Measurements from ENCODE around the gene DNAJC5. TPM values are rescaled to one million over a fixed set of nuclear protein-coding genes. Genes with fewer than 3 reads are reported as not detected.

Gene DNAJC5
- total and polyA plus RNA-seq, 9 of the 15 experiments (the other 6 are each of a cell fraction or from before 2014, with no cell fraction given) = 0.95 to 42.8 (median 23.4) TPM

DNA sequence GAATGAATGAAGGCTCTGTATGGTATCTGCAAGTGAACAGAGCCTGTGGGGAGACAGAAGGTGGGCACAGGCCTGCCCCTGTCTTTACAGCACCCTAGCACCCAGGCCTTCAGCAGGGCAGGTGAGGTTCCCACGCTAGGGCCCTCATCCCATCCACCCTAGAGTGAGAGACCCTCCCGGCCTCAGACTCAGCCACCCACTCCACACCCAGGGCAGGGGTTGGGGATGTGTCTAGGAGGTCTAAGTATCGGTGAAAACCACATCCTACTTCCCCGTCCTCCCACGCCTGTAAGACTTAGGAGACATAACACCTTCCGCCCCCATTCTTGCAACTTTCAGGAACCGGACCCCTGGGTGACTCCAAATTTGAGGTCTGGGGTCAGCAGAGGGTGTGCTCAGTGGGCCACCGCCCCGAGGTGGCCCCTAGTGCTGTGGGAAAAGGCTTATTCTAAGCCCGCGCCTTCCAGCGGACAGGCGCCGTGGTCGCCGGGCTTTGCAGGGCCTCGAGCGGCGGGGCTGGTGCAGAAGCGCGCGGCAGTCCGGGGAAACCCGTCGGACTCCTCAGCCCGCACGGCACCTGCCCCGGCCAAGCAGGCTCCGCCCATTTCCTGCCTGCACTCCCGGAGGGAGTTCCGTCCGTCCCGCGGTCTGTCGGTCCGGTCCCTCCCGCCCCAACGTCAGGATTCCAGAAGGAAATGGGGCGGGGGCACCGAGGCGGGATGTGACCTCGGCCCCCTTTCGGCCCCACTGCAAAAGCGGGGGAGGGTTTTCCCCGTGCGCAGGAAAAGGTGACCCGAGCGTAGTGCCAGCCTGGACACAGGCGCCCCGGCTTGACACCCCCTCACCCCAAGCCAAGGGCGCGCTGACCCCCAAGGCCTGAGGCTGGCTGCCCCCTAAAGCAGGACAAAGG, 83.6 kb downstream of the DNAJC5 start (continued):
- TF ChIP-seq, protein P1, sequence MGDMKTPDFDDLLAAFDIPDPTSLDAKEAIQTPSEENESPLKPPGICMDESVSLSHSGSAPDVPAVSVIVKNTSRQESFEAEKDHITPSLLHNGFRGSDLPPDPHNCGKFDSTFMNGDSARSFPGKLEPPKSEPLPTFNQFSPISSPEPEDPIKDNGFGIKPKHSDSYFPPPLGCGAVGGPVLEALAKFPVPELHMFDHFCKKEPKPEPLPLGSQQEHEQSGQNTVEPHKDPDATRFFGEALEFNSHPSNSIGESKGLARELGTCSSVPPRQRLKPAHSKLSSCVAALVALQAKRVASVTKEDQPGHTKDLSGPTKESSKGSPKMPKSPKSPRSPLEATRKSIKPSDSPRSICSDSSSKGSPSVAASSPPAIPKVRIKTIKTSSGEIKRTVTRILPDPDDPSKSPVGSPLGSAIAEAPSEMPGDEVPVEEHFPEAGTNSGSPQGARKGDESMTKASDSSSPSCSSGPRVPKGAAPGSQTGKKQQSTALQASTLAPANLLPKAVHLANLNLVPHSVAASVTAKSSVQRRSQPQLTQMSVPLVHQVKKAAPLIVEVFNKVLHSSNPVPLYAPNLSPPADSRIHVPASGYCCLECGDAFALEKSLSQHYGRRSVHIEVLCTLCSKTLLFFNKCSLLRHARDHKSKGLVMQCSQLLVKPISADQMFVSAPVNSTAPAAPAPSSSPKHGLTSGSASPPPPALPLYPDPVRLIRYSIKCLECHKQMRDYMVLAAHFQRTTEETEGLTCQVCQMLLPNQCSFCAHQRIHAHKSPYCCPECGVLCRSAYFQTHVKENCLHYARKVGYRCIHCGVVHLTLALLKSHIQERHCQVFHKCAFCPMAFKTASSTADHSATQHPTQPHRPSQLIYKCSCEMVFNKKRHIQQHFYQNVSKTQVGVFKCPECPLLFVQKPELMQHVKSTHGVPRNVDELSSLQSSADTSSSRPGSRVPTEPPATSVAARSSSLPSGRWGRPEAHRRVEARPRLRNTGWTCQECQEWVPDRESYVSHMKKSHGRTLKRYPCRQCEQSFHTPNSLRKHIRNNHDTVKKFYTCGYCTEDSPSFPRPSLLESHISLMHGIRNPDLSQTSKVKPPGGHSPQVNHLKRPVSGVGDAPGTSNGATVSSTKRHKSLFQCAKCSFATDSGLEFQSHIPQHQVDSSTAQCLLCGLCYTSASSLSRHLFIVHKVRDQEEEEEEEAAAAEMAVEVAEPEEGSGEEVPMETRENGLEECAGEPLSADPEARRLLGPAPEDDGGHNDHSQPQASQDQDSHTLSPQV (IDR thresholded peaks at IDR 0.05) = peak; percentile 44; the same call in 1 of the 2 replicates
- no peak for TF ChIP-seq ATF1 (CRISPR knock-in tag; IDR thresholded peaks at IDR 0.05)
- TF ChIP-seq ATF1 (tag; IDR thresholded peaks at IDR 0.05) = peak; percentile 26; the same call in 1 of the 2 replicates
- peak; percentile 70; the same call in 1 of the 2 replicates for TF ChIP-seq ZBTB7A (IDR thresholded peaks at IDR 0.05; ENCODE audit: borderline replicate concordance, control insufficient read depth, low read depth, low read length)
- no peak for TF ChIP-seq MXI1 (IDR thresholded peaks at IDR 0.05; ENCODE audit: low read depth, low read length)
- peak in 1 of 2 experiments; percentile 73; a peak in 1 of 4 replicates for TF ChIP-seq ETV6 (IDR thresholded peaks at IDR 0.05; ENCODE audit: borderline replicate concordance in 1 of 2, low read depth in 2 of 2, low read length in 1 of 2)
- TF ChIP-seq ETV6 (CRISPR knock-in tag; IDR thresholded peaks at IDR 0.05; ENCODE audit: borderline replicate concordance) = no peak
- TF ChIP-seq KHSRP (IDR thresholded peaks at IDR 0.05) = no peak
- no peak for TF ChIP-seq PTRF (tag; IDR thresholded peaks at IDR 0.05)
- peak; percentile 60 to 86 for TF ChIP-seq MAZ (CRISPR knock-in tag; conservative IDR thresholded peaks at IDR 0.05 in 1 of 2, IDR thresholded peaks at IDR 0.05 in 1 of 2)
- TF ChIP-seq SNRNP70 (optimal IDR thresholded peaks at IDR 0.05; ENCODE audit: low read depth, low read length) = no peak
- TF ChIP-seq RBBP5 (IDR thresholded peaks at IDR 0.05; ENCODE audit: borderline replicate concordance, insufficient read depth, low read length, poor library complexity, severe bottlenecking) = peak; percentile 19
- TF ChIP-seq NRF1 (conservative IDR thresholded peaks at IDR 0.05 in 1 of 2, IDR thresholded peaks at IDR 0.05 in 1 of 2) = peak; percentile 52 to 60
- TF ChIP-seq NFRKB (IDR thresholded peaks at IDR 0.05; ENCODE audit: low read depth) = peak; percentile 28; the same call in 1 of the 2 replicates
- TF ChIP-seq, protein P2, sequence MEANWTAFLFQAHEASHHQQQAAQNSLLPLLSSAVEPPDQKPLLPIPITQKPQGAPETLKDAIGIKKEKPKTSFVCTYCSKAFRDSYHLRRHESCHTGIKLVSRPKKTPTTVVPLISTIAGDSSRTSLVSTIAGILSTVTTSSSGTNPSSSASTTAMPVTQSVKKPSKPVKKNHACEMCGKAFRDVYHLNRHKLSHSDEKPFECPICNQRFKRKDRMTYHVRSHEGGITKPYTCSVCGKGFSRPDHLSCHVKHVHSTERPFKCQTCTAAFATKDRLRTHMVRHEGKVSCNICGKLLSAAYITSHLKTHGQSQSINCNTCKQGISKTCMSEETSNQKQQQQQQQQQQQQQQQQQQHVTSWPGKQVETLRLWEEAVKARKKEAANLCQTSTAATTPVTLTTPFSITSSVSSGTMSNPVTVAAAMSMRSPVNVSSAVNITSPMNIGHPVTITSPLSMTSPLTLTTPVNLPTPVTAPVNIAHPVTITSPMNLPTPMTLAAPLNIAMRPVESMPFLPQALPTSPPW (CRISPR knock-in tag; IDR thresholded peaks at IDR 0.05) = peak; percentile 45; the same call in 1 of the 2 replicates
- no peak for TF ChIP-seq HMG20B (CRISPR knock-in tag; IDR thresholded peaks at IDR 0.05)
- no peak for TF ChIP-seq CBX8 (IDR thresholded peaks at IDR 0.05; ENCODE audit: borderline replicate concordance, extremely low read depth, low read depth, low read length, poor library complexity, severe bottlenecking)
- TF ChIP-seq RB1 (IDR thresholded peaks at IDR 0.05; ENCODE audit: low read depth) = 0 out of 2 replicates have a peak, but pooled peaks have one; percentile 28
- no peak for TF ChIP-seq GTF2F1 (IDR thresholded peaks at IDR 0.05; ENCODE audit: low read depth, low read length)
- no peak for TF ChIP-seq CCAR2 (IDR thresholded peaks at IDR 0.05; ENCODE audit: low read depth, low read length)
- TF ChIP-seq MYC (IDR thresholded peaks at IDR 0.05; ENCODE audit: low read depth, low read length) = no peak
- TF ChIP-seq MYC (CRISPR knock-in tag; IDR thresholded peaks at IDR 0.05; ENCODE audit: borderline replicate concordance, low read depth) = peak; percentile 60; the same call in 1 of the 2 replicates
